GM21515 (cell line): ENCODE data around the gene FANCC.
"Not testable (repeated sequence)": the region's sequence is repeated elsewhere in the genome, so short reads cannot be mapped to it uniquely, and the experiment has no call there.

ENCODE experiments used
- ATAC-seq: cut with Tn5 transposase; IDR thresholded peaks from one replicate; pipeline ENCODE4 v1.9.1; 2021; ENCODE audit not compliant: unreplicated experiment

FANCC gene

GRCh38 chr9:95239071-95239470 lies 78.4 kb downstream of the FANCC start:
- ATAC-seq, result no peak

- no peak for ATAC-seq
Measured at GRCh38 chr9:95237336-95237735, 80.2 kb downstream of the FANCC start.

- ATAC-seq, result no peak
Measured at GRCh38 chr9:95230046-95230445, 87.5 kb downstream of the FANCC start.

GRCh38 chr9:95229230-95229915 lies 88.1 kb downstream of the FANCC start:
- no peak for ATAC-seq

- no peak for ATAC-seq
Measured at GRCh38 chr9:95226921-95227320, 90.6 kb downstream of the FANCC start.

- ATAC-seq, result no peak
Measured at GRCh38 chr9:95225726-95226106, 91.8 kb downstream of the FANCC start.

GRCh38 chr9:95225076-95225725 lies 92.3 kb downstream of the FANCC start:
- ATAC-seq, result no peak

- ATAC-seq, result no peak
Measured at GRCh38 chr9:95224376-95225019, 93.0 kb downstream of the FANCC start.

- ATAC-seq, result not testable (repeated sequence)
Measured at GRCh38 chr9:95220352-95220751, 97.2 kb downstream of the FANCC start.

GRCh38 chr9:95218773-95219172 lies 98.7 kb downstream of the FANCC start:
- no peak for ATAC-seq

- ATAC-seq, result no peak
Measured at GRCh38 chr9:95217936-95218335, 99.6 kb downstream of the FANCC start.

- ATAC-seq, result no peak
Measured at GRCh38 chr9:95215336-95215898, 102.1 kb downstream of the FANCC start.

GRCh38 chr9:95213117-95213516 lies 104.4 kb downstream of the FANCC start:
- ATAC-seq, result no peak

- no peak for ATAC-seq
Measured at GRCh38 chr9:95211028-95211427, 106.5 kb downstream of the FANCC start.

GRCh38 chr9:95207403-95207802 lies 110.1 kb downstream of the FANCC start:
- ATAC-seq, result no peak

- no peak for ATAC-seq
Measured at GRCh38 chr9:95206143-95206542, 111.4 kb downstream of the FANCC start.

GRCh38 chr9:95204710-95205109 lies 112.8 kb downstream of the FANCC start:
- ATAC-seq, result no peak

GRCh38 chr9:95204310-95204709 lies 113.2 kb downstream of the FANCC start:
- no peak for ATAC-seq

GRCh38 chr9:95203019-95203418 lies 114.5 kb downstream of the FANCC start:
- not testable (repeated sequence) for ATAC-seq

GRCh38 chr9:95202076-95202681 lies 115.3 kb downstream of the FANCC start:
- ATAC-seq, result no peak

GRCh38 chr9:95201206-95201605 lies 116.3 kb downstream of the FANCC start:
- ATAC-seq, result no peak
